Measurements from ENCODE around the gene COQ4.

DNA sequence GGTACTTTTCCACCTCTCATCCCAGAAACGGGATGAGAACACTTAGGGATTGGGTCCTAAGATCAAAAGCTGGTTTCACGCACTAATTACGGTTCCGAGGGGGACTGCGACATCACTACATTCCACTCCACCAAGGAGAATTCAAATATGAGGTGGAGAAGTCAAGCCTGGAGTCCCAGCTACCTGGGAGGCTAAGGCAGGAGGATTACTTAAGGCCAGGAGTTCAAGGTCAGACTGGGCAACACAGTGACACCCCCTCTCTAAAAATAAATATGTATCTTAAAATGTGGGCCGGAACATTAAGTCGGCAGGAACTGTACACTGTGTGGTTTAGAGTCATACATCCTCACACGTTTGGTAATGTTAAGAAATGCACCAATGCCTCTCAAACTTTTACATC, 48.4 kb upstream of the COQ4 start:
- no peak for TF ChIP-seq POLR2AphosphoS5 (IDR thresholded peaks at IDR 0.05; ENCODE audit: low read depth)
- TF ChIP-seq, protein P1, sequence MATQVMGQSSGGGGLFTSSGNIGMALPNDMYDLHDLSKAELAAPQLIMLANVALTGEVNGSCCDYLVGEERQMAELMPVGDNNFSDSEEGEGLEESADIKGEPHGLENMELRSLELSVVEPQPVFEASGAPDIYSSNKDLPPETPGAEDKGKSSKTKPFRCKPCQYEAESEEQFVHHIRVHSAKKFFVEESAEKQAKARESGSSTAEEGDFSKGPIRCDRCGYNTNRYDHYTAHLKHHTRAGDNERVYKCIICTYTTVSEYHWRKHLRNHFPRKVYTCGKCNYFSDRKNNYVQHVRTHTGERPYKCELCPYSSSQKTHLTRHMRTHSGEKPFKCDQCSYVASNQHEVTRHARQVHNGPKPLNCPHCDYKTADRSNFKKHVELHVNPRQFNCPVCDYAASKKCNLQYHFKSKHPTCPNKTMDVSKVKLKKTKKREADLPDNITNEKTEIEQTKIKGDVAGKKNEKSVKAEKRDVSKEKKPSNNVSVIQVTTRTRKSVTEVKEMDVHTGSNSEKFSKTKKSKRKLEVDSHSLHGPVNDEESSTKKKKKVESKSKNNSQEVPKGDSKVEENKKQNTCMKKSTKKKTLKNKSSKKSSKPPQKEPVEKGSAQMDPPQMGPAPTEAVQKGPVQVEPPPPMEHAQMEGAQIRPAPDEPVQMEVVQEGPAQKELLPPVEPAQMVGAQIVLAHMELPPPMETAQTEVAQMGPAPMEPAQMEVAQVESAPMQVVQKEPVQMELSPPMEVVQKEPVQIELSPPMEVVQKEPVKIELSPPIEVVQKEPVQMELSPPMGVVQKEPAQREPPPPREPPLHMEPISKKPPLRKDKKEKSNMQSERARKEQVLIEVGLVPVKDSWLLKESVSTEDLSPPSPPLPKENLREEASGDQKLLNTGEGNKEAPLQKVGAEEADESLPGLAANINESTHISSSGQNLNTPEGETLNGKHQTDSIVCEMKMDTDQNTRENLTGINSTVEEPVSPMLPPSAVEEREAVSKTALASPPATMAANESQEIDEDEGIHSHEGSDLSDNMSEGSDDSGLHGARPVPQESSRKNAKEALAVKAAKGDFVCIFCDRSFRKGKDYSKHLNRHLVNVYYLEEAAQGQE (IDR thresholded peaks at IDR 0.05; ENCODE audit: insufficient replicate concordance, low read depth) = no peak
- TF ChIP-seq, protein P2, sequence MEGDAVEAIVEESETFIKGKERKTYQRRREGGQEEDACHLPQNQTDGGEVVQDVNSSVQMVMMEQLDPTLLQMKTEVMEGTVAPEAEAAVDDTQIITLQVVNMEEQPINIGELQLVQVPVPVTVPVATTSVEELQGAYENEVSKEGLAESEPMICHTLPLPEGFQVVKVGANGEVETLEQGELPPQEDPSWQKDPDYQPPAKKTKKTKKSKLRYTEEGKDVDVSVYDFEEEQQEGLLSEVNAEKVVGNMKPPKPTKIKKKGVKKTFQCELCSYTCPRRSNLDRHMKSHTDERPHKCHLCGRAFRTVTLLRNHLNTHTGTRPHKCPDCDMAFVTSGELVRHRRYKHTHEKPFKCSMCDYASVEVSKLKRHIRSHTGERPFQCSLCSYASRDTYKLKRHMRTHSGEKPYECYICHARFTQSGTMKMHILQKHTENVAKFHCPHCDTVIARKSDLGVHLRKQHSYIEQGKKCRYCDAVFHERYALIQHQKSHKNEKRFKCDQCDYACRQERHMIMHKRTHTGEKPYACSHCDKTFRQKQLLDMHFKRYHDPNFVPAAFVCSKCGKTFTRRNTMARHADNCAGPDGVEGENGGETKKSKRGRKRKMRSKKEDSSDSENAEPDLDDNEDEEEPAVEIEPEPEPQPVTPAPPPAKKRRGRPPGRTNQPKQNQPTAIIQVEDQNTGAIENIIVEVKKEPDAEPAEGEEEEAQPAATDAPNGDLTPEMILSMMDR (IDR thresholded peaks at IDR 0.05; ENCODE audit: insufficient read depth, low read length) = no peak
- TF ChIP-seq GABPA (IDR thresholded peaks at IDR 0.05; ENCODE audit: low read depth) = no peak
